HepG2 (cell line): ENCODE results near the gene TOP1. TPM values are rescaled to one million over a fixed set of nuclear protein-coding genes. Genes with fewer than 3 reads are reported as not detected.
A peak's percentile ranks its signal among the peaks of the same experiment; 100 is the strongest.

Experiments used
- ATF3 ChIP-seq: sonication (generic); formaldehyde crosslinking; IDR thresholded peaks from 2 replicates; pipeline ENCODE4 v1.4.0; 2020; ENCODE audit warnings: missing genetic modification reagents
- IRF2 ChIP-seq: IDR thresholded peaks from 2 replicates; pipeline ENCODE4 v1.6.1; 2018; ENCODE audit warnings: missing genetic modification reagents, missing compliant biosample characterization
- RARG ChIP-seq: sonication (generic); formaldehyde crosslinking; IDR thresholded peaks from 2 replicates; pipeline ENCODE4 v1.4.0; 2020; ENCODE audit warnings: low read depth, mild to moderate bottlenecking, missing genetic modification reagents
- RBAK ChIP-seq: sonication (generic); formaldehyde crosslinking; IDR thresholded peaks from 2 replicates; pipeline ENCODE4 v1.5.1; 2020; ENCODE audit warnings: mild to moderate bottlenecking, missing genetic modification reagents
- SOX13 ChIP-seq, 3 experiments: fragments of 450-650 bp in 1 of 3; sonication (generic) in 1 of 3; formaldehyde crosslinking in 1 of 3; IDR thresholded peaks in 2 of 3; conservative IDR thresholded peaks in 1 of 3; 2 replicates each; pipeline versions ENCODE4 v1.5.0 to v1.6.1; 2016 to 2020; ENCODE audit warnings: antibody characterized with exemption in 1 of 3, mild to moderate bottlenecking in 1 of 3, missing compliant biosample characterization in 1 of 3, missing genetic modification reagents in 1 of 3, moderate library complexity in 1 of 3
- SRSF4 ChIP-seq: fragments of 200-400 bp; formaldehyde crosslinking; IDR thresholded peaks from one replicate; pipeline ENCODE4 v1.6.1; 2018; ENCODE audit warnings: mild to moderate bottlenecking, low read depth, low read length, moderate library complexity; ENCODE audit not compliant: poor library complexity, severe bottlenecking
- TMF1 ChIP-seq: sonication (generic); formaldehyde crosslinking; IDR thresholded peaks from 2 replicates; pipeline ENCODE4 v1.8.1; 2022; ENCODE audit warnings: low read depth, missing genetic modification reagents
- ZFP41 ChIP-seq: sonication (generic); formaldehyde crosslinking; IDR thresholded peaks from 2 replicates; pipeline ENCODE4 v1.4.0; 2020; ENCODE audit warnings: mild to moderate bottlenecking, missing genetic modification reagents, borderline replicate concordance
- ZMYM3 ChIP-seq: sonication (generic); formaldehyde crosslinking; IDR thresholded peaks from 2 replicates; pipeline ENCODE4 v1.5.1; 2020; ENCODE audit warnings: mild to moderate bottlenecking, missing genetic modification reagents
- ZNF274 ChIP-seq: sonication (generic); formaldehyde crosslinking; IDR thresholded peaks from 2 replicates; pipeline ENCODE4 v1.5.1; 2020; ENCODE audit warnings: mild to moderate bottlenecking, missing genetic modification reagents
- ZNF331 ChIP-seq: sonication (generic); formaldehyde crosslinking; IDR thresholded peaks from 2 replicates; pipeline ENCODE4 v1.4.0; 2020; ENCODE audit warnings: missing genetic modification reagents
- ZNF562 ChIP-seq: sonication (generic); formaldehyde crosslinking; IDR thresholded peaks from 2 replicates; pipeline ENCODE4 v1.8.0; 2022; ENCODE audit warnings: missing genetic modification reagents, borderline replicate concordance
- ZNF674 ChIP-seq: sonication (generic); formaldehyde crosslinking; IDR thresholded peaks from 2 replicates; pipeline ENCODE4 v1.5.0; 2020; ENCODE audit warnings: low read depth, mild to moderate bottlenecking, missing genetic modification reagents
- ZNF788 ChIP-seq: sonication (generic); formaldehyde crosslinking; IDR thresholded peaks from 2 replicates; pipeline ENCODE4 v1.5.0; 2020; ENCODE audit warnings: mild to moderate bottlenecking, missing genetic modification reagents, borderline replicate concordance
- ZNF839 ChIP-seq: sonication (generic); formaldehyde crosslinking; IDR thresholded peaks from 2 replicates; pipeline ENCODE4 v1.4.0; 2020; ENCODE audit warnings: missing genetic modification reagents, mild to moderate bottlenecking, borderline replicate concordance
- polyA plus RNA-seq, 8 experiments: library from polyadenylated mRNA; depleted of rRNA in 3 of 8; stranded (reverse) in 7 of 8; unstranded in 1 of 8; fragments of >200 nt; fragmentation: Illumina TruSeq in 4 of 8; extraction: Trizol in 4 of 8; gene quantifications; 2 replicates each; pipeline versions ENCODE4 v1.2.1 to v1.2.3, GENCODE V29; 2011 to 2016; ENCODE audit warnings: low read depth in 4 of 8, missing spikeins in 1 of 8, mixed read lengths in 1 of 8; ENCODE audit not compliant: insufficient read depth in 1 of 8
- total RNA-seq, 5 experiments: library from RNA; depleted of rRNA; stranded (reverse); fragments of >200 nt; fragmentation: Illumina TruSeq; extraction: Trizol; gene quantifications; 2 replicates each; pipeline ENCODE4 v1.2.3, GENCODE V29; 2016; ENCODE audit warnings: low read depth in 1 of 5
- TF ChIP-seq, protein P1 (sequence below): sonication (generic); formaldehyde crosslinking; IDR thresholded peaks from 2 replicates; pipeline ENCODE4 v1.5.1; 2020; ENCODE audit warnings: mild to moderate bottlenecking, missing genetic modification reagents, moderate library complexity
- TF ChIP-seq, protein P2 (sequence below), 2 experiments: IDR thresholded peaks; 2 replicates each; pipeline ENCODE4 v1.6.1; 2011 to 2012; ENCODE audit warnings: low read length in 2 of 2, borderline replicate concordance in 1 of 2, low read depth in 1 of 2, mild to moderate bottlenecking in 1 of 2, moderate library complexity in 1 of 2
- TF ChIP-seq, protein P3 (sequence below): sonication (generic); formaldehyde crosslinking; IDR thresholded peaks from 2 replicates; pipeline ENCODE4 v1.5.0; 2020; ENCODE audit warnings: mild to moderate bottlenecking, missing genetic modification reagents, borderline replicate concordance

Gene TOP1
- total and polyA plus RNA-seq, 2 of the 13 experiments (the other 11 are each of a cell fraction or from before 2014, with no cell fraction given), result 10.2 to 19.4 TPM

DNA sequence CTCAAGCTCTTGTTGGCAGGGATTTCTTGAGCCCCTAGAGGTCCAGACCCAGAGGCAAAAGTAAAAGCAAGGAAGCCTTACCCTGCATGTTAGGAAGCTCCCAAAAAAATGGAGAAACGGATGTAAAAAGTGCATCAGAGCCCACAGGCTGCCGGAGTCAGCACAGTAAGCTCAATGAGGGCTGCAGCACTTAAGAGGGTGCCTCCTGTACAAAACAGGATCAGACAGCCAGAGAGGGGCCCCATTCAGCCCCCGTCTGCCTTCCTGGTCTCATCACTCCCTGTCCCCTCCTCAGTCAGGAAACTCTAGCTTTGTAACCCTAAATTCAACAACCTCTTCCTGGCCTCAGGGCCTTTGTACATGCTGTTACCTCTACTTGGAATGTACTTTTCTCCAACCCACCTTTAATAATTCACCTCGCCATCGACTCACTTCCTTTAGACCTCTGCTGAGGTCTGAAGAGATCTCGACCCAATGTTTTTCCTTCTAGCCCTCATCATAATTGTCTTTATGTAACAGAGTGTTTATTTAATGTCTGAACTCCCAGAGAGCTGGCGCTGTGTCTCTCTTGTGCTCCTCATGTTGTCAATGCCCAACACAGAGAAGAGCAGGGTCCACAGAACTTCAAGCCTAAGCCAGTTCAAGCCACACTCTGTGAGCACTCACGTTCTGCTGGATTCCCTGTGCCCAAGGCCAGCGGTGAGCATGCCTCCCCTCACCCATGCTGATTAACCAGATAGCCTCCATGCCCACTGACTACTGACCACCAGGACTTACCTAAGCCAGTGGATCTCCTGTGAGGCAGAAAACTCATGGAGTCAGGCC is 106.0 kb downstream of the TOP1 start (continued):
- no peak for TF ChIP-seq SOX13 (IDR thresholded peaks at IDR 0.05)
- TF ChIP-seq SOX13 (CRISPR knock-in tag; conservative IDR thresholded peaks at IDR 0.05 in 1 of 2, IDR thresholded peaks at IDR 0.05 in 1 of 2), result no peak
- no peak for TF ChIP-seq IRF2 (CRISPR knock-in tag)
- peak; percentile 16; the same call in 1 of the 2 replicates for TF ChIP-seq ZNF839 (CRISPR knock-in tag)
- no peak for TF ChIP-seq ZFP41
- TF ChIP-seq SRSF4, result no peak
- no peak for TF ChIP-seq ATF3 (CRISPR knock-in tag)
- no peak for TF ChIP-seq ZNF562 (CRISPR knock-in tag)
- TF ChIP-seq RARG (CRISPR knock-in tag), result no peak
- TF ChIP-seq ZNF674, result 0 out of 2 replicates have a peak, but pooled peaks have one; percentile 17
- TF ChIP-seq, protein P1, sequence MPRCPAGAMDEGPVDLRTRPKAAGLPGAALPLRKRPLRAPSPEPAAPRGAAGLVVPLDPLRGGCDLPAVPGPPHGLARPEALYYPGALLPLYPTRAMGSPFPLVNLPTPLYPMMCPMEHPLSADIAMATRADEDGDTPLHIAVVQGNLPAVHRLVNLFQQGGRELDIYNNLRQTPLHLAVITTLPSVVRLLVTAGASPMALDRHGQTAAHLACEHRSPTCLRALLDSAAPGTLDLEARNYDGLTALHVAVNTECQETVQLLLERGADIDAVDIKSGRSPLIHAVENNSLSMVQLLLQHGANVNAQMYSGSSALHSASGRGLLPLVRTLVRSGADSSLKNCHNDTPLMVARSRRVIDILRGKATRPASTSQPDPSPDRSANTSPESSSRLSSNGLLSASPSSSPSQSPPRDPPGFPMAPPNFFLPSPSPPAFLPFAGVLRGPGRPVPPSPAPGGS (CRISPR knock-in tag), result 0 out of 2 replicates have a peak, but pooled peaks have one; percentile 8
- TF ChIP-seq ZNF331, result peak; percentile 5; the same call in 1 of the 2 replicates
- no peak for TF ChIP-seq TMF1
- TF ChIP-seq RBAK (CRISPR knock-in tag), result 0 out of 2 replicates have a peak, but pooled peaks have one; percentile 23
- TF ChIP-seq, protein P2, sequence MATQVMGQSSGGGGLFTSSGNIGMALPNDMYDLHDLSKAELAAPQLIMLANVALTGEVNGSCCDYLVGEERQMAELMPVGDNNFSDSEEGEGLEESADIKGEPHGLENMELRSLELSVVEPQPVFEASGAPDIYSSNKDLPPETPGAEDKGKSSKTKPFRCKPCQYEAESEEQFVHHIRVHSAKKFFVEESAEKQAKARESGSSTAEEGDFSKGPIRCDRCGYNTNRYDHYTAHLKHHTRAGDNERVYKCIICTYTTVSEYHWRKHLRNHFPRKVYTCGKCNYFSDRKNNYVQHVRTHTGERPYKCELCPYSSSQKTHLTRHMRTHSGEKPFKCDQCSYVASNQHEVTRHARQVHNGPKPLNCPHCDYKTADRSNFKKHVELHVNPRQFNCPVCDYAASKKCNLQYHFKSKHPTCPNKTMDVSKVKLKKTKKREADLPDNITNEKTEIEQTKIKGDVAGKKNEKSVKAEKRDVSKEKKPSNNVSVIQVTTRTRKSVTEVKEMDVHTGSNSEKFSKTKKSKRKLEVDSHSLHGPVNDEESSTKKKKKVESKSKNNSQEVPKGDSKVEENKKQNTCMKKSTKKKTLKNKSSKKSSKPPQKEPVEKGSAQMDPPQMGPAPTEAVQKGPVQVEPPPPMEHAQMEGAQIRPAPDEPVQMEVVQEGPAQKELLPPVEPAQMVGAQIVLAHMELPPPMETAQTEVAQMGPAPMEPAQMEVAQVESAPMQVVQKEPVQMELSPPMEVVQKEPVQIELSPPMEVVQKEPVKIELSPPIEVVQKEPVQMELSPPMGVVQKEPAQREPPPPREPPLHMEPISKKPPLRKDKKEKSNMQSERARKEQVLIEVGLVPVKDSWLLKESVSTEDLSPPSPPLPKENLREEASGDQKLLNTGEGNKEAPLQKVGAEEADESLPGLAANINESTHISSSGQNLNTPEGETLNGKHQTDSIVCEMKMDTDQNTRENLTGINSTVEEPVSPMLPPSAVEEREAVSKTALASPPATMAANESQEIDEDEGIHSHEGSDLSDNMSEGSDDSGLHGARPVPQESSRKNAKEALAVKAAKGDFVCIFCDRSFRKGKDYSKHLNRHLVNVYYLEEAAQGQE (IDR thresholded peaks at IDR 0.05; ENCODE audit: borderline replicate concordance in 1 of 2, low read depth in 1 of 2, low read length in 2 of 2), result no peak
- TF ChIP-seq, protein P3, sequence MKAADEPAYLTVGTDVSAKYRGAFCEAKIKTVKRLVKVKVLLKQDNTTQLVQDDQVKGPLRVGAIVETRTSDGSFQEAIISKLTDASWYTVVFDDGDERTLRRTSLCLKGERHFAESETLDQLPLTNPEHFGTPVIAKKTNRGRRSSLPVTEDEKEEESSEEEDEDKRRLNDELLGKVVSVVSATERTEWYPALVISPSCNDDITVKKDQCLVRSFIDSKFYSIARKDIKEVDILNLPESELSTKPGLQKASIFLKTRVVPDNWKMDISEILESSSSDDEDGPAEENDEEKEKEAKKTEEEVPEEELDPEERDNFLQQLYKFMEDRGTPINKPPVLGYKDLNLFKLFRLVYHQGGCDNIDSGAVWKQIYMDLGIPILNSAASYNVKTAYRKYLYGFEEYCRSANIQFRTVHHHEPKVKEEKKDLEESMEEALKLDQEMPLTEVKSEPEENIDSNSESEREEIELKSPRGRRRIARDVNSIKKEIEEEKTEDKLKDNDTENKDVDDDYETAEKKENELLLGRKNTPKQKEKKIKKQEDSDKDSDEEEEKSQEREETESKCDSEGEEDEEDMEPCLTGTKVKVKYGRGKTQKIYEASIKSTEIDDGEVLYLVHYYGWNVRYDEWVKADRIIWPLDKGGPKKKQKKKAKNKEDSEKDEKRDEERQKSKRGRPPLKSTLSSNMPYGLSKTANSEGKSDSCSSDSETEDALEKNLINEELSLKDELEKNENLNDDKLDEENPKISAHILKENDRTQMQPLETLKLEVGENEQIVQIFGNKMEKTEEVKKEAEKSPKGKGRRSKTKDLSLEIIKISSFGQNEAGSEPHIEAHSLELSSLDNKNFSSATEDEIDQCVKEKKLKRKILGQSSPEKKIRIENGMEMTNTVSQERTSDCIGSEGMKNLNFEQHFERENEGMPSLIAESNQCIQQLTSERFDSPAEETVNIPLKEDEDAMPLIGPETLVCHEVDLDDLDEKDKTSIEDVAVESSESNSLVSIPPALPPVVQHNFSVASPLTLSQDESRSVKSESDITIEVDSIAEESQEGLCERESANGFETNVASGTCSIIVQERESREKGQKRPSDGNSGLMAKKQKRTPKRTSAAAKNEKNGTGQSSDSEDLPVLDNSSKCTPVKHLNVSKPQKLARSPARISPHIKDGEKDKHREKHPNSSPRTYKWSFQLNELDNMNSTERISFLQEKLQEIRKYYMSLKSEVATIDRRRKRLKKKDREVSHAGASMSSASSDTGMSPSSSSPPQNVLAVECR (CRISPR knock-in tag), result peak; percentile 58
- no peak for TF ChIP-seq ZNF788 (CRISPR knock-in tag)
- peak; percentile 97 for TF ChIP-seq ZMYM3 (CRISPR knock-in tag)
- 0 out of 2 replicates have a peak, but pooled peaks have one; percentile 43 for TF ChIP-seq ZNF274 (CRISPR knock-in tag)
